Spleen (tissue), 11 donors: ENCODE results near the gene ACACB. TPM values are rescaled to one million over a fixed set of nuclear protein-coding genes. Genes with fewer than 3 reads are reported as not detected.

Source experiments
- DNase-seq: peaks from one replicate; pipeline ENCODE4 v3.0.0-alpha.2; 2020
- H3K27ac ChIP-seq, 8 donors: fragments of 200-600 bp; sonication (generic) in 7 of 8; 1 replicate in 4 of 8; 2 replicates in 4 of 8; pipeline versions ENCODE4 v1.5.0 to v1.8.0; 2016 to 2021; ENCODE audit warnings: inconsistent platforms in 4 of 8, mild to moderate bottlenecking in 4 of 8, moderate library complexity in 1 of 8
- H3K27me3 ChIP-seq, 7 donors: fragments of 200-600 bp; sonication (generic) in 6 of 7; replicated peaks in 1 of 7; 1 replicate in 4 of 7; 2 replicates in 3 of 7; pipeline versions ENCODE4 v1.5.0 to v1.8.0; 2016 to 2021; ENCODE audit warnings: inconsistent platforms in 3 of 7, mild to moderate bottlenecking in 1 of 7
- H3K36me3 ChIP-seq, 6 donors: fragments of 200-600 bp; sonication (generic) in 5 of 6; 1 replicate in 4 of 6; 2 replicates in 2 of 6; pipeline versions ENCODE4 v1.5.0 to v1.8.0; 2016 to 2021; ENCODE audit warnings: inconsistent platforms in 2 of 6
- H3K4me1 ChIP-seq, 6 donors: fragments of 200-600 bp; sonication (generic) in 5 of 6; 1 replicate in 3 of 6; 2 replicates in 3 of 6; pipeline versions ENCODE4 v1.5.0 to v1.8.0; 2016 to 2021; ENCODE audit warnings: inconsistent platforms in 3 of 6
- H3K4me3 ChIP-seq, 8 donors: fragments of 200-600 bp; sonication (generic) in 7 of 8; 1 replicate in 4 of 8; 2 replicates in 4 of 8; pipeline versions ENCODE4 v1.5.0 to v1.8.0; 2016 to 2021; ENCODE audit warnings: inconsistent platforms in 4 of 8, mild to moderate bottlenecking in 4 of 8, moderate library complexity in 2 of 8
- H3K9me3 ChIP-seq, 8 donors: fragments of 200-600 bp; sonication (generic) in 7 of 8; 1 replicate in 4 of 8; 2 replicates in 4 of 8; pipeline versions ENCODE4 v1.5.0 to v1.8.0; 2016 to 2021; ENCODE audit warnings: inconsistent platforms in 4 of 8
- POLR2A ChIP-seq, 3 donors: fragments of 450-650 bp; IDR thresholded peaks; one replicate each; pipeline ENCODE4 v1.5.1; 2017; ENCODE audit warnings: antibody characterized with exemption in 3 of 3, mild to moderate bottlenecking in 1 of 3
- POLR2AphosphoS5 ChIP-seq, 3 donors: sonication (generic); formaldehyde crosslinking; IDR thresholded peaks; one replicate each; pipeline ENCODE4 v1.5.1; 2017; ENCODE audit warnings: antibody characterized with exemption in 3 of 3
- WGBS, 5 donors: extraction: QIAGEN DNeasy Blood & Tissue Kit in 3 of 5; methylation state at CpG; one replicate each; pipeline versions ENCODE4 v1.1.5 to v1.1.7; 2013 to 2018; 5-methylcytosine and 5-hydroxymethylcytosine counted together
- intact Hi-C: fragments of 100-400 bp; cut with DNase I; formaldehyde crosslinking; loops from one replicate; pipeline ENCODE4 v1.15.0; 2023; ENCODE audit warnings: low total_unique reads
- polyA plus RNA-seq, 3 donors: library from polyadenylated mRNA; stranded (reverse); fragments of 200-250 nt; gene quantifications; one replicate each; pipeline ENCODE4 v1.2.1, GENCODE V29; 2013
- total RNA-seq, 7 donors: library from RNA; depleted of rRNA in 3 of 7; stranded (reverse); fragments of >200 nt in 3 of 7; fragmentation: NEBNext Ultra II Directional in 4 of 7; extraction: Animal tissue kit (Norgen Biotek cat#: 25700) in 4 of 7; gene quantifications; one replicate each; pipeline versions ENCODE4 v1.1.0 to v1.2.1, GENCODE V29; 2016 to 2021
- TF ChIP-seq, protein P1 (sequence below), 11 experiments: fragments of 200-600 bp in 7 of 11; fragments of 450-650 bp in 4 of 11; sonication (generic) in 4 of 11; IDR thresholded peaks in 8 of 11; conservative IDR thresholded peaks in 3 of 11; 1 replicate in 7 of 11; 2 replicates in 4 of 11; pipeline versions ENCODE4 v1.4.0 to v1.8.0; 2016 to 2021; ENCODE audit warnings: antibody characterized with exemption in 11 of 11, inconsistent platforms in 4 of 11, mild to moderate bottlenecking in 1 of 11
- donor health status: healthy with polysubstance abuse.
- donor health status: DM: no; HTN: no; CAD: no; lungs with moderate emphysema.
- donor health status: DM: no; HTN: no; CAD: no.
- donor health status: Bipolar disorder and iron deficiency.
- donor health status: healthy.
- donor health status: DM: no; HTN: no; CAD: no.
- donor health status: DM: yes; HTN: yes; CAD: no.

Gene ACACB
- total and polyA plus RNA-seq, 10 donors, result 2.8 to 111 (median 29.1) TPM

GRCh38 chr12:109131154-109132050 lies 15.0 kb downstream of the ACACB start:
- intact Hi-C loops, result no loop called here
- WGBS, 5 donors, result 68 to 79% (median 71%) methylated on average over 20 to 24 of the region's 24 CpGs

DNA sequence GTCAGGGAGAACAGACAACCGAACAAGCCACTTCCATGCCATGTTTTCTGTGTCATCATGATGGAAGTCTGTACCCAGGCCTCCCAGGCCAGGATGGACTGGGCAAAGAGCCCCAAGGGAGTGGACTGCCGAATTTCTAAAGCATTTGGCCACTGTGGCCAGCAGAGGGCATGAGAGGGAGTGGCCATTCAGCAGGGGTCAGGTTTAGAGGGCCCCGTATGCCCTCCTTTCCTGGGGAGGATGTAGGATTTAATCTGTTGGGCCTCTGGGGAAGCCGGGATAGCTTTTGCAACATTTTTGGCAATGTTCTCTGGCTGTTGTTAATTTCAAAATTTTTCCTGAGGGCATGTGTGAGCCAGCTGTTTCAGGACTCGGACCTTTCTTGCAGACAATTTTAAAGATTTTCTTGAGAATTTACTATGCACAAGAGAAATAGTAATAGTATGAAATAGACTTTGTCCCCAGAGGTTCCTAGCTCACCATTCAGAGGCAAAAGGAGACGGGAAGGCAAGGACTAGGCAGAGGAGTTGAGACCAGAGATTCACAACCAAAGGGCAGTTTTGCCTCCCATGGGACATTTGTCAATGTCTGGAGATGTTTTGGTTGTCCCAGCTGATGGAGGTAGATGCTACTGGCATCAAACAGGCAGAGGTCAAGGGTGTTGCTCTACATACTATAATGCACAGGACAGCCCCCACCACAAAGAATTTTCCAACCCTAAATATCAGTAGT lies 18.0 kb downstream of the ACACB start:
- peak; percentile 75 for DNase-seq
- no peak for TF ChIP-seq POLR2A (IDR thresholded peaks at IDR 0.05)
- TF ChIP-seq, protein P1, sequence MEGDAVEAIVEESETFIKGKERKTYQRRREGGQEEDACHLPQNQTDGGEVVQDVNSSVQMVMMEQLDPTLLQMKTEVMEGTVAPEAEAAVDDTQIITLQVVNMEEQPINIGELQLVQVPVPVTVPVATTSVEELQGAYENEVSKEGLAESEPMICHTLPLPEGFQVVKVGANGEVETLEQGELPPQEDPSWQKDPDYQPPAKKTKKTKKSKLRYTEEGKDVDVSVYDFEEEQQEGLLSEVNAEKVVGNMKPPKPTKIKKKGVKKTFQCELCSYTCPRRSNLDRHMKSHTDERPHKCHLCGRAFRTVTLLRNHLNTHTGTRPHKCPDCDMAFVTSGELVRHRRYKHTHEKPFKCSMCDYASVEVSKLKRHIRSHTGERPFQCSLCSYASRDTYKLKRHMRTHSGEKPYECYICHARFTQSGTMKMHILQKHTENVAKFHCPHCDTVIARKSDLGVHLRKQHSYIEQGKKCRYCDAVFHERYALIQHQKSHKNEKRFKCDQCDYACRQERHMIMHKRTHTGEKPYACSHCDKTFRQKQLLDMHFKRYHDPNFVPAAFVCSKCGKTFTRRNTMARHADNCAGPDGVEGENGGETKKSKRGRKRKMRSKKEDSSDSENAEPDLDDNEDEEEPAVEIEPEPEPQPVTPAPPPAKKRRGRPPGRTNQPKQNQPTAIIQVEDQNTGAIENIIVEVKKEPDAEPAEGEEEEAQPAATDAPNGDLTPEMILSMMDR (IDR thresholded peaks at IDR 0.05 in 8 of 11, conservative IDR thresholded peaks at IDR 0.05 in 3 of 11), result peak in 10 of 11 experiments; percentile 16 to 61 (median 51)
- TF ChIP-seq POLR2AphosphoS5 (IDR thresholded peaks at IDR 0.05), result peak in 2 of 3 donors; percentile 66 to 73
- peak overlapping the region in 4 of 8 donors; percentile 28 to 67 (median 45) for H3K27ac ChIP-seq
- peaks cover 0 to 11% (median 6%) of the 10 kb centered on the region in 8 donors for H3K9me3 ChIP-seq
- peaks cover 0 to 5% (median 0%) of the 10 kb centered on the region in 7 donors for H3K27me3 ChIP-seq
- 49 to 56% (median 51%) methylated on average over 6 of the region's 6 CpGs for WGBS, 5 donors
- intact Hi-C loops, result no loop called here
- no peaks in the 10 kb centered on the region for H3K36me3 ChIP-seq
- H3K4me3 ChIP-seq, result no peak overlapping the region
- H3K4me1 ChIP-seq, result peaks cover 0 to 12% (median 5%) of the 10 kb centered on the region in 6 donors

More at GRCh38 chr12:109131154-109132050, 15.0 kb downstream of the ACACB start:
- no peak for DNase-seq
- peaks cover 0 to 6% (median 0%) of the 10 kb centered on the region in 6 donors for H3K4me1 ChIP-seq
- peaks cover 0 to 9% (median 6%) of the 10 kb centered on the region in 8 donors for H3K9me3 ChIP-seq
- H3K27ac ChIP-seq, result peak overlapping the region in 1 of 8 donors; percentile 14
- H3K36me3 ChIP-seq, result no peaks in the 10 kb centered on the region
- H3K27me3 ChIP-seq, result no peaks in the 10 kb centered on the region
- H3K4me3 ChIP-seq, result peak overlapping the region in 1 of 8 donors; percentile 2
- TF ChIP-seq POLR2AphosphoS5 (IDR thresholded peaks at IDR 0.05) (no peak), POLR2A (IDR thresholded peaks at IDR 0.05) (no peak)
- TF ChIP-seq, protein P1 (IDR thresholded peaks at IDR 0.05 in 8 of 11, conservative IDR thresholded peaks at IDR 0.05 in 3 of 11), result no peak

DNA sequence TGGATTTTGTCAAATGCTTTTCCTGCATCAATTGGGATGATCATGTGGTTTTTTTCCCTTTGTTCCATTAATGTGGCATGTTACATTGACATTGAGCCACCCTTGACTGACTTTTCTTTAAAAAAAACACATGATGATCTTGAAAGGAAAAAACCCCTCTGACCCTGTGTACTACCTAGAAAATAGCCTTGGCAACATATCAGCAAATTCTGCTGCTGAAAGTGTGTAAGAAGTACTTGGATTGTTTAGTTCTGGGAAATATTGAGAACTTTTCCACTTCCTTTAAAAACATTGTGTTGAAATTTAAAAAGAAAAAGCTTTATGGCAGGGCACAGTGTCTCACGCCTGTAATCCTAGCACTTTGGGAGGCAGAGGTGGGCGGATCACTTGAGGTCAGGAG lies 20.7 kb downstream of the ACACB start:
- peaks cover 0 to 4% (median 0%) of the 10 kb centered on the region in 6 donors for H3K36me3 ChIP-seq
- H3K4me3 ChIP-seq, result no peak overlapping the region
- peaks cover 0 to 12% (median 5%) of the 10 kb centered on the region in 6 donors for H3K4me1 ChIP-seq
- WGBS, 5 donors, result 61 to 78% (median 69%) methylated on average over 2 of the region's 2 CpGs
- intact Hi-C loops, result no loop called here
- DNase-seq, result no peak
- H3K27me3 ChIP-seq, result peaks cover 0 to 5% (median 0%) of the 10 kb centered on the region in 7 donors
- peak overlapping the region in 7 of 8 donors; percentile 43 to 85 (median 67) for H3K27ac ChIP-seq
- TF ChIP-seq, protein P1 (IDR thresholded peaks at IDR 0.05 in 8 of 11, conservative IDR thresholded peaks at IDR 0.05 in 3 of 11), result no peak
- TF ChIP-seq POLR2A (IDR thresholded peaks at IDR 0.05) (no peak), POLR2AphosphoS5 (IDR thresholded peaks at IDR 0.05) (no peak)
- H3K9me3 ChIP-seq, result peaks cover 0 to 11% (median 6%) of the 10 kb centered on the region in 8 donors
